Measurements from ENCODE around the gene SVOP.

- TF ChIP-seq KDM1A (IDR thresholded peaks at IDR 0.05; ENCODE audit: borderline replicate concordance, low read length) (no peak), CTCF (IDR thresholded peaks at IDR 0.05; ENCODE audit: control extremely low read depth in 1 of 3, insufficient read depth in 1 of 3, low read depth in 1 of 3, low read length in 3 of 3) (no peak), RAD21 (IDR thresholded peaks at IDR 0.05 in 1 of 2, conservative IDR thresholded peaks at IDR 0.05 in 1 of 2; ENCODE audit: low read depth in 2 of 2, low read length in 2 of 2) (no peak), ATF3 (IDR thresholded peaks at IDR 0.05; ENCODE audit: insufficient read depth, low read depth, low read length) (no peak), CREB1 (IDR thresholded peaks at IDR 0.05) (no peak), NANOG (IDR thresholded peaks at IDR 0.05; ENCODE audit: insufficient read depth, low read depth, low read length, poor library complexity, severe bottlenecking) (no peak), EZH2 (IDR thresholded peaks at IDR 0.05; ENCODE audit: low read depth, low read length, severe bottlenecking) (no peak), JUND (IDR thresholded peaks at IDR 0.05; ENCODE audit: low read length) (no peak)
Measured at GRCh38 chr12:108906971-108907370, 113.9 kb downstream of the SVOP start.
